ENCODE results near the gene ZDHHC11. TPM values are rescaled to one million over a fixed set of nuclear protein-coding genes. Genes with fewer than 3 reads are reported as not detected.

Gene ZDHHC11
- total and polyA plus RNA-seq, 12 donors, result 0.57 to 8.6 (median 2.9) TPM; not detected in 2

- peaks cover 0 to 62% of the 10 kb centered on the region in 2 donors for H3K36me3 ChIP-seq (replicated peaks in 1 of 2)
- TF ChIP-seq POLR2A (IDR thresholded peaks at IDR 0.05) (no peak), CTCF (IDR thresholded peaks at IDR 0.05) (no peak)
Measured at GRCh38 chr5:889075-889710, 38.4 kb upstream of the ZDHHC11 start.

DNA sequence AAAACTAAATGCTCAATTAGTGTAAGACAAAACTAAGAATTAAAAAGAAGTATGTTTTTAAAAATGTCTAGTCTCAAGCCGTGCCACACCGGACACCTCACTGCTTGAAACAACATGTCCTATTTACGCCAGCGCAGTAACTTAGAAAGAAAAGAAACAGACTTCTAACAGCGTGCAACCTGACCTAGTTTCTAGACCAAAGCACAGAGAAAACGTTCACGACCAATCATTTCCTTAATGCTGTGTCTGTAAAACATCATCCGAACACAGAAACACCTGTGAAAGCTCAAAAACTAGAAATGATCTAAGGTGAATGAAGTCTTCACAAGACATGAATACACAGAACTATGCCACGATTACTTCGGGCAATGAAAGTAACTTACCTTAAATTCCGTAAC, 37.9 kb upstream of the ZDHHC11 start:
- Histone ChIP-seq H3K36me3 (replicated peaks in 1 of 2) (peaks cover 0 to 68% of the 10 kb centered on the region in 2 donors), H3K9me3 (replicated peaks in 1 of 3) (no peaks in the 10 kb centered on the region), H3K4me1 (replicated peaks in 1 of 2) (peaks cover 8 to 17% of the 10 kb centered on the region in 2 donors), H3K4me3 (no peak overlapping the region), H3K27me3 (no peaks in the 10 kb centered on the region), H3K27ac (no peak overlapping the region)
- DNase-seq, result no peak
- TF ChIP-seq POLR2A (IDR thresholded peaks at IDR 0.05) (no peak), CTCF (IDR thresholded peaks at IDR 0.05) (no peak)
- WGBS, 4 donors, result 91 to 94% (median 93%) methylated on average over 11 of the region's 11 CpGs
- intact Hi-C loops (cut with DNase I), result no loop called here

More at GRCh38 chr5:889075-889710, 38.4 kb upstream of the ZDHHC11 start:
- WGBS, 4 donors, result 91 to 95% (median 93%) methylated on average over 15 of the region's 15 CpGs
- no peak for DNase-seq
- Histone ChIP-seq H3K27ac (no peak overlapping the region), H3K27me3 (no peaks in the 10 kb centered on the region), H3K4me3 (no peak overlapping the region), H3K4me1 (replicated peaks in 1 of 2) (peaks cover 8 to 17% of the 10 kb centered on the region in 2 donors), H3K9me3 (replicated peaks in 1 of 3) (no peaks in the 10 kb centered on the region)
- intact Hi-C loops (cut with DNase I), result no loop called here

- H3K9me3 ChIP-seq (replicated peaks in 1 of 3), result no peaks in the 10 kb centered on the region
- intact Hi-C loops (cut with DNase I), result no loop called here
- TF ChIP-seq CTCF (IDR thresholded peaks at IDR 0.05), result no peak
- no peak overlapping the region for H3K4me3 ChIP-seq
- H3K36me3 ChIP-seq (replicated peaks in 1 of 2), result peaks cover 0 to 73% of the 10 kb centered on the region in 2 donors
- H3K27ac ChIP-seq, result no peak overlapping the region
- no peak for DNase-seq
- no peaks in the 10 kb centered on the region for H3K27me3 ChIP-seq
- WGBS, 4 donors, result 89 to 95% (median 91%) methylated on average over 10 to 14 of the region's 14 CpGs
- H3K4me1 ChIP-seq (replicated peaks in 1 of 2), result peaks cover 8 to 15% of the 10 kb centered on the region in 2 donors
Measured at GRCh38 chr5:887947-888637, 37.3 kb upstream of the ZDHHC11 start.

DNA sequence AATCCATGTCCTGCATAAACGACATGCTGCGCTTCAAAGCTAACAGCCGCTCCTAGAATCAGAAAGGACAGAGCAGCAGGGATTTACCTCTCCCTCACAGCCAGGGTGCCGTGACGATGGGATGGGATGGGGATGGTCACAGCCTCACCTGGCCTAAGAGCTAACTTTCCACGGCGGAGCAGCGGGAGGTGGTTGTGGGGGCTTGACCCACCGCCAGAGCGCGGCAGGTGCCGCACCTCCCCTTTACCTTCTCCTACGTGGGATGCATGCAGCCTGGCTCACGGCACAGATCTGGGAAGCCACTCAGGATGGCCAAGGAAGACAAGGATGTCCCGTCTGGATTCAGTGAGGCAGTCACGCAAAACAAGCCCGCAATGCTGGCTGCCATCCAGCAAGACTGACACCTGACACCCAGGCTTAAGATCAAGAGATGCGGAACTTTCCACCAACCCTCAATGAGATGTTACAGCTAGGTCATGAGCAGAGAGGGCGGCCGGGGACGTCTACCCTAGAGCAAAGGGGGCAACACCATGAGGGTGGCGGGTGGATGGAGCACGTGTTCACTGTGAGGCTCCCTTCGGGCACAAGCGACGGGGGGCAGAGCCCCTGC, 36.0 kb upstream of the ZDHHC11 start:
- TF ChIP-seq POLR2A (IDR thresholded peaks at IDR 0.05) (no peak), CTCF (IDR thresholded peaks at IDR 0.05) (no peak)
- WGBS, 4 donors, result 91 to 93% (median 92%) methylated on average over 15 to 26 of the region's 26 CpGs
- H3K36me3 ChIP-seq (replicated peaks in 1 of 2), result peaks cover 0 to 77% of the 10 kb centered on the region in 2 donors
- intact Hi-C loops (cut with DNase I), result no loop called here
- no peak overlapping the region for H3K27ac ChIP-seq
- DNase-seq, result no peak
- H3K27me3 ChIP-seq, result no peaks in the 10 kb centered on the region
- H3K9me3 ChIP-seq (replicated peaks in 1 of 3), result no peaks in the 10 kb centered on the region
- H3K4me3 ChIP-seq, result no peak overlapping the region
- H3K4me1 ChIP-seq (replicated peaks in 1 of 2), result peaks cover 7 to 9% of the 10 kb centered on the region in 2 donors
